HEK293 (cell line): Measurements from ENCODE around the gene NDUFB1.
A peak's percentile ranks its signal among the peaks of the same experiment; 100 is the strongest.

Experiments used
- BCL11A ChIP-seq: fragments of 450-650 bp; formaldehyde crosslinking; IDR thresholded peaks from 2 replicates; pipeline ENCODE4 v1.5.1; 2016; ENCODE audit warnings: low read depth, missing biosample characterization, missing genetic modification characterization
- BCL11B ChIP-seq: fragments of 450-650 bp; formaldehyde crosslinking; IDR thresholded peaks from 2 replicates; pipeline ENCODE4 v1.5.1; 2016; ENCODE audit warnings: low read depth, missing biosample characterization, missing genetic modification characterization
- GLI4 ChIP-seq: fragments of 450-650 bp; formaldehyde crosslinking; IDR thresholded peaks from 2 replicates; pipeline ENCODE4 v1.5.1; 2016; ENCODE audit warnings: missing biosample characterization, missing genetic modification characterization
- HOXC10 ChIP-seq: sonication (generic); formaldehyde crosslinking; IDR thresholded peaks from 2 replicates; pipeline ENCODE4 v1.8.1; 2023; ENCODE audit warnings: mild to moderate bottlenecking, missing genetic modification reagents
- IKZF3 ChIP-seq: fragments of 450-650 bp; IDR thresholded peaks from 2 replicates; pipeline ENCODE4 v1.5.0; 2018; ENCODE audit warnings: missing biosample characterization, mild to moderate bottlenecking, missing genetic modification characterization, moderate library complexity
- KLF1 ChIP-seq: fragments of 450-650 bp; formaldehyde crosslinking; IDR thresholded peaks from 2 replicates; pipeline ENCODE4 v1.5.1; 2016; ENCODE audit warnings: missing biosample characterization, missing genetic modification characterization
- KLF8 ChIP-seq: fragments of 450-650 bp; formaldehyde crosslinking; IDR thresholded peaks from 2 replicates; pipeline ENCODE4 v1.5.1; 2016; ENCODE audit warnings: missing biosample characterization, missing genetic modification characterization
- ZBTB1 ChIP-seq: fragments of 450-650 bp; formaldehyde crosslinking; IDR thresholded peaks from 2 replicates; pipeline ENCODE4 v1.5.1; 2016; ENCODE audit warnings: missing biosample characterization, missing genetic modification characterization
- ZFP3 ChIP-seq: fragments of 450-650 bp; formaldehyde crosslinking; IDR thresholded peaks from 2 replicates; pipeline ENCODE4 v1.5.1; 2016; ENCODE audit warnings: low read depth, missing biosample characterization, missing genetic modification characterization
- ZFP41 ChIP-seq: fragments of 450-650 bp; formaldehyde crosslinking; IDR thresholded peaks from 2 replicates; pipeline ENCODE4 v1.5.1; 2016; ENCODE audit warnings: missing biosample characterization, missing genetic modification characterization, borderline replicate concordance
- ZNF112 ChIP-seq: fragments of 450-650 bp; formaldehyde crosslinking; IDR thresholded peaks from 2 replicates; pipeline ENCODE4 v1.5.0; 2017; ENCODE audit warnings: missing biosample characterization, missing genetic modification characterization
- ZNF175 ChIP-seq: fragments of 450-650 bp; formaldehyde crosslinking; IDR thresholded peaks from 2 replicates; pipeline ENCODE4 v1.5.1; 2016; ENCODE audit warnings: missing biosample characterization, missing genetic modification characterization
- ZNF221 ChIP-seq: fragments of 450-650 bp; formaldehyde crosslinking; IDR thresholded peaks from 2 replicates; pipeline ENCODE4 v1.5.1; 2017; ENCODE audit warnings: missing biosample characterization, missing genetic modification characterization, borderline replicate concordance
- ZNF239 ChIP-seq: fragments of 450-650 bp; formaldehyde crosslinking; IDR thresholded peaks from 2 replicates; pipeline ENCODE4 v1.5.1; 2016; ENCODE audit warnings: missing biosample characterization, missing genetic modification characterization
- ZNF266 ChIP-seq: fragments of 450-650 bp; formaldehyde crosslinking; IDR thresholded peaks from 2 replicates; pipeline ENCODE4 v1.5.1; 2016; ENCODE audit warnings: missing biosample characterization, missing genetic modification characterization, low read depth
- ZNF292 ChIP-seq: fragments of 450-650 bp; formaldehyde crosslinking; IDR thresholded peaks from 2 replicates; pipeline ENCODE4 v1.5.1; 2016; ENCODE audit warnings: low read depth, missing biosample characterization, missing genetic modification characterization, borderline replicate concordance
- ZNF350 ChIP-seq: fragments of 450-650 bp; formaldehyde crosslinking; IDR thresholded peaks from 2 replicates; pipeline ENCODE4 v1.5.0; 2017; ENCODE audit warnings: missing biosample characterization, mild to moderate bottlenecking, missing genetic modification characterization
- ZNF354C ChIP-seq: fragments of 450-650 bp; formaldehyde crosslinking; IDR thresholded peaks from 2 replicates; pipeline ENCODE4 v1.5.1; 2016; ENCODE audit warnings: missing biosample characterization, missing genetic modification characterization, low read depth, borderline replicate concordance
- ZNF394 ChIP-seq: fragments of 450-650 bp; formaldehyde crosslinking; IDR thresholded peaks from 2 replicates; pipeline ENCODE4 v1.5.1; 2016; ENCODE audit warnings: missing biosample characterization, missing genetic modification characterization, mild to moderate bottlenecking, moderate library complexity, borderline replicate concordance
- ZNF423 ChIP-seq: fragments of 450-650 bp; formaldehyde crosslinking; IDR thresholded peaks from 2 replicates; pipeline ENCODE4 v1.5.1; 2016; ENCODE audit warnings: missing biosample characterization, missing genetic modification characterization
- ZNF433 ChIP-seq: fragments of 450-650 bp; formaldehyde crosslinking; IDR thresholded peaks from 2 replicates; pipeline ENCODE4 v1.5.1; 2016; ENCODE audit warnings: missing biosample characterization, missing genetic modification characterization, low read depth
- ZNF501 ChIP-seq: fragments of 450-650 bp; formaldehyde crosslinking; IDR thresholded peaks from 2 replicates; pipeline ENCODE4 v1.5.1; 2016; ENCODE audit warnings: missing biosample characterization, missing genetic modification characterization
- ZNF530 ChIP-seq: fragments of 450-650 bp; formaldehyde crosslinking; IDR thresholded peaks from 2 replicates; pipeline ENCODE4 v1.5.1; 2016; ENCODE audit warnings: low read depth, missing biosample characterization, missing genetic modification characterization
- ZNF621 ChIP-seq: fragments of 450-650 bp; formaldehyde crosslinking; IDR thresholded peaks from 2 replicates; pipeline ENCODE4 v1.5.1; 2017; ENCODE audit warnings: missing biosample characterization, missing genetic modification characterization
- ZNF654 ChIP-seq: fragments of 450-650 bp; formaldehyde crosslinking; IDR thresholded peaks from 2 replicates; pipeline ENCODE4 v1.5.1; 2016; ENCODE audit warnings: low read depth, missing biosample characterization, missing genetic modification characterization
- ZNF658 ChIP-seq: fragments of 450-650 bp; formaldehyde crosslinking; IDR thresholded peaks from 2 replicates; pipeline ENCODE4; 2016; ENCODE audit warnings: missing biosample characterization, missing genetic modification characterization
- ZNF768 ChIP-seq: fragments of 450-650 bp; formaldehyde crosslinking; IDR thresholded peaks from 2 replicates; pipeline ENCODE4 v1.5.1; 2018; ENCODE audit warnings: missing biosample characterization, mild to moderate bottlenecking, missing genetic modification characterization
- ZNF777 ChIP-seq: fragments of 450-650 bp; formaldehyde crosslinking; IDR thresholded peaks from 2 replicates; pipeline ENCODE4 v1.5.1; 2017; ENCODE audit warnings: missing biosample characterization, missing genetic modification characterization, borderline replicate concordance
- ZNF792 ChIP-seq: fragments of 450-650 bp; formaldehyde crosslinking; IDR thresholded peaks from 2 replicates; pipeline ENCODE4 v1.5.1; 2016; ENCODE audit warnings: missing biosample characterization, missing genetic modification characterization
- ZNF830 ChIP-seq: fragments of 450-650 bp; IDR thresholded peaks from 2 replicates; pipeline ENCODE4 v1.5.0; 2018; ENCODE audit warnings: missing biosample characterization, missing genetic modification characterization, low read depth, mild to moderate bottlenecking, moderate library complexity
- TF ChIP-seq, protein P1 (sequence below): fragments of 450-650 bp; IDR thresholded peaks from 2 replicates; pipeline ENCODE4 v1.5.1; 2018; ENCODE audit warnings: missing biosample characterization, mild to moderate bottlenecking, missing genetic modification characterization
- TF ChIP-seq, protein P2 (sequence below): fragments of 450-650 bp; formaldehyde crosslinking; IDR thresholded peaks from 2 replicates; pipeline ENCODE4 v1.5.1; 2017; ENCODE audit warnings: missing biosample characterization, mild to moderate bottlenecking, missing genetic modification characterization, moderate library complexity
- TF ChIP-seq, protein P3 (sequence below): fragments of 450-650 bp; formaldehyde crosslinking; IDR thresholded peaks from 2 replicates; pipeline ENCODE4 v1.5.1; 2016; ENCODE audit warnings: missing biosample characterization, missing genetic modification characterization
- TF ChIP-seq, protein P4 (sequence below): fragments of 450-650 bp; formaldehyde crosslinking; IDR thresholded peaks from 2 replicates; pipeline ENCODE4 v1.5.1; 2016; ENCODE audit warnings: missing biosample characterization, missing genetic modification characterization

Gene NDUFB1

DNA sequence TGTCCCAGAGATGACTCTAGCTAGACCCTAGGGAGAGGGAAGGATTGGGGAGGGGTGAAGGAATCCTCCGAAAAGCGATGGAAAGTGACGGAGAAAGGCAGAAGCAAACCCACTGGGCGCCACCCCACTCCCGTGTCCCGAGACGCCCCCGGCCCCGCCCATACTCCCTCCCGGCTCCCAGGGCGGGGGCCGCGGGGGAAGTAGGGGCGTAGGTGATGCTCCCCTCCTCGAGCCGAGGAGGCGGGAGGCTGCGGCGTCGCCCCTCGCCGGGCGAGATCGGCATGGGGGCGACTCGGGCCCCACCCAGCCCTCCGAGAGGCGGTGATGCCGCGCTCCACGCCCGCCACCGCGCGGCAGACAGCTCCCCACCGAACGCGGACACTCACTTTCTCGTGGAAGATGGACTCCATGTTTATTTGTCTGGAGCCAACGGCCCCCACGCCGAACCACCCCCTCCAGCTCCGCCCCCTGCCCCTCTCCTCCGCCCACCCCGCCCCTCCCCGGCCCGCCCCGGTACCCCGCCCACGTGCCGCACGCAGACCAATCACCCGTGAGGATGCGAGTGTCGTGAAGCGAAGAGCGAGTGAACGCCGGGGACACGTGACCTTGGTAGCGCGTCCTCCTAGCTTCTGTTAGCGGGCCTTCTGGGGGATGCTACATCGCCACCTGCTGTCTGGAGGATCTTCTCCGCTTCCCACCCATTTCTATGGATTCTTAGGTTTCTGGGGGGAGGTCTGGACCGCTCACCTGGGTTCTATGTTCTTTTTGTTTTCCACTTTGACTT is 15.2 kb downstream of the NDUFB1 start, which contains the start of gene ATXN3 (continued):
- TF ChIP-seq ZNF423 (tag by site-specific recombination) = peak; percentile 53
- TF ChIP-seq ZNF830 (tag by site-specific recombination) = no peak
- no peak for TF ChIP-seq ZNF112 (tag by site-specific recombination)
- no peak for TF ChIP-seq ZNF658
- TF ChIP-seq BCL11B = no peak; the same call in 1 of the 2 replicates
- TF ChIP-seq, protein P1, sequence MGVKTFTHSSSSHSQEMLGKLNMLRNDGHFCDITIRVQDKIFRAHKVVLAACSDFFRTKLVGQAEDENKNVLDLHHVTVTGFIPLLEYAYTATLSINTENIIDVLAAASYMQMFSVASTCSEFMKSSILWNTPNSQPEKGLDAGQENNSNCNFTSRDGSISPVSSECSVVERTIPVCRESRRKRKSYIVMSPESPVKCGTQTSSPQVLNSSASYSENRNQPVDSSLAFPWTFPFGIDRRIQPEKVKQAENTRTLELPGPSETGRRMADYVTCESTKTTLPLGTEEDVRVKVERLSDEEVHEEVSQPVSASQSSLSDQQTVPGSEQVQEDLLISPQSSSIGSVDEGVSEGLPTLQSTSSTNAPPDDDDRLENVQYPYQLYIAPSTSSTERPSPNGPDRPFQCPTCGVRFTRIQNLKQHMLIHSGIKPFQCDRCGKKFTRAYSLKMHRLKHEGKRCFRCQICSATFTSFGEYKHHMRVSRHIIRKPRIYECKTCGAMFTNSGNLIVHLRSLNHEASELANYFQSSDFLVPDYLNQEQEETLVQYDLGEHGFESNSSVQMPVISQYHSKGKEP = no peak; the same call in 1 of the 2 replicates
- no peak for TF ChIP-seq ZNF354C (tag by site-specific recombination)
- no peak for TF ChIP-seq ZNF266 (tag by site-specific recombination)
- no peak for TF ChIP-seq ZNF530
- no peak for TF ChIP-seq GLI4 (tag by site-specific recombination)
- peak; percentile 97 for TF ChIP-seq KLF8 (tag by site-specific recombination)
- no peak for TF ChIP-seq ZNF777 (tag by site-specific recombination)
- no peak for TF ChIP-seq ZNF792 (tag by site-specific recombination)
- no peak for TF ChIP-seq HOXC10 (CRISPR knock-in tag)
- no peak for TF ChIP-seq ZNF768 (tag by site-specific recombination)
- TF ChIP-seq ZFP3 (tag by site-specific recombination) = no peak
- TF ChIP-seq, protein P2, sequence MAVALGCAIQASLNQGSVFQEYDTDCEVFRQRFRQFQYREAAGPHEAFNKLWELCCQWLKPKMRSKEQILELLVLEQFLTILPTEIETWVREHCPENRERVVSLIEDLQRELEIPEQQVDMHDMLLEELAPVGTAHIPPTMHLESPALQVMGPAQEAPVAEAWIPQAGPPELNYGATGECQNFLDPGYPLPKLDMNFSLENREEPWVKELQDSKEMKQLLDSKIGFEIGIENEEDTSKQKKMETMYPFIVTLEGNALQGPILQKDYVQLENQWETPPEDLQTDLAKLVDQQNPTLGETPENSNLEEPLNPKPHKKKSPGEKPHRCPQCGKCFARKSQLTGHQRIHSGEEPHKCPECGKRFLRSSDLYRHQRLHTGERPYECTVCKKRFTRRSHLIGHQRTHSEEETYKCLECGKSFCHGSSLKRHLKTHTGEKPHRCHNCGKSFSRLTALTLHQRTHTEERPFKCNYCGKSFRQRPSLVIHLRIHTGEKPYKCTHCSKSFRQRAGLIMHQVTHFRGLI = no peak
- no peak for TF ChIP-seq ZNF621
- no peak for TF ChIP-seq ZNF175 (tag by site-specific recombination)
- no peak for TF ChIP-seq ZBTB1 (tag by site-specific recombination)
- no peak for TF ChIP-seq ZNF350 (tag by site-specific recombination)
- TF ChIP-seq ZNF501 = peak; percentile 73; the same call in 1 of the 2 replicates
- TF ChIP-seq, protein P3, sequence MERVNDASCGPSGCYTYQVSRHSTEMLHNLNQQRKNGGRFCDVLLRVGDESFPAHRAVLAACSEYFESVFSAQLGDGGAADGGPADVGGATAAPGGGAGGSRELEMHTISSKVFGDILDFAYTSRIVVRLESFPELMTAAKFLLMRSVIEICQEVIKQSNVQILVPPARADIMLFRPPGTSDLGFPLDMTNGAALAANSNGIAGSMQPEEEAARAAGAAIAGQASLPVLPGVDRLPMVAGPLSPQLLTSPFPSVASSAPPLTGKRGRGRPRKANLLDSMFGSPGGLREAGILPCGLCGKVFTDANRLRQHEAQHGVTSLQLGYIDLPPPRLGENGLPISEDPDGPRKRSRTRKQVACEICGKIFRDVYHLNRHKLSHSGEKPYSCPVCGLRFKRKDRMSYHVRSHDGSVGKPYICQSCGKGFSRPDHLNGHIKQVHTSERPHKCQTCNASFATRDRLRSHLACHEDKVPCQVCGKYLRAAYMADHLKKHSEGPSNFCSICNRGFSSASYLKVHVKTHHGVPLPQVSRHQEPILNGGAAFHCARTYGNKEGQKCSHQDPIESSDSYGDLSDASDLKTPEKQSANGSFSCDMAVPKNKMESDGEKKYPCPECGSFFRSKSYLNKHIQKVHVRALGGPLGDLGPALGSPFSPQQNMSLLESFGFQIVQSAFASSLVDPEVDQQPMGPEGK (tag by site-specific recombination) = peak; percentile 96
- TF ChIP-seq KLF1 = peak; percentile 98
- no peak for TF ChIP-seq ZNF394
- no peak for TF ChIP-seq BCL11A (tag by site-specific recombination)
- no peak for TF ChIP-seq ZFP41 (tag by site-specific recombination)
- TF ChIP-seq, protein P4, sequence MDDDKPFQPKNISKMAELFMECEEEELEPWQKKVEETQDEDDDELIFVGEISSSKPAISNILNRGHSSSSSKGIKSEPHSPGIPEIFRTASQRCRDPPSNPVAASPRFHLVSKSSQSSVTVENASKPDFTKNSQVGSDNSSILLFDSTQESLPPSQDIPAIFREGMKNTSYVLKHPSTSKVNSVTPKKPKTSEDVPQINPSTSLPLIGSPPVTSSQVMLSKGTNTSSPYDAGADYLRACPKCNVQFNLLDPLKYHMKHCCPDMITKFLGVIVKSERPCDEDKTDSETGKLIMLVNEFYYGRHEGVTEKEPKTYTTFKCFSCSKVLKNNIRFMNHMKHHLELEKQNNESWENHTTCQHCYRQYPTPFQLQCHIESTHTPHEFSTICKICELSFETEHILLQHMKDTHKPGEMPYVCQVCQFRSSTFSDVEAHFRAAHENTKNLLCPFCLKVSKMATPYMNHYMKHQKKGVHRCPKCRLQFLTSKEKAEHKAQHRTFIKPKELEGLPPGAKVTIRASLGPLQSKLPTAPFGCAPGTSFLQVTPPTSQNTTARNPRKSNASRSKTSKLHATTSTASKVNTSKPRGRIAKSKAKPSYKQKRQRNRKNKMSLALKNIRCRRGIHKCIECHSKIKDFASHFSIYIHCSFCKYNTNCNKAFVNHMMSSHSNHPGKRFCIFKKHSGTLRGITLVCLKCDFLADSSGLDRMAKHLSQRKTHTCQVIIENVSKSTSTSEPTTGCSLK (tag by site-specific recombination) = no peak
- TF ChIP-seq ZNF239 (tag by site-specific recombination) = no peak
- TF ChIP-seq ZNF292 = no peak
- no peak for TF ChIP-seq ZNF433 (tag by site-specific recombination)
- TF ChIP-seq IKZF3 = peak; percentile 71
- TF ChIP-seq ZNF221 (tag by site-specific recombination) = no peak
- peak; percentile 55 for TF ChIP-seq ZNF654 (tag by site-specific recombination)
